ENCODE data around the gene MINDY4. TPM values are rescaled to one million over a fixed set of nuclear protein-coding genes. Genes with fewer than 3 reads are reported as not detected.
"Not testable (repeated sequence)": the region's sequence is repeated elsewhere in the genome, so short reads cannot be mapped to it uniquely, and the experiment has no call there.

Gene MINDY4
- total and polyA plus RNA-seq, 4 donors, result 7.2 to 13.8 (median 9.1) TPM

GRCh38 chr7:30799206-30799975 lies 28.2 kb downstream of the MINDY4 start:
- 85% methylated on average over 2 of the region's 2 CpGs for WGBS (ENCODE audit: insufficient coverage)
- no peak for DNase-seq (ENCODE audit: low read depth in 4 of 6, low spot score in 6 of 6)

GRCh38 chr7:30799976-30800661 lies 28.9 kb downstream of the MINDY4 start:
- Histone ChIP-seq H3K4me3 (ENCODE audit: low read depth, low read length) (no peak overlapping the region), H3K9me3 (ENCODE audit: control insufficient read depth, insufficient read depth, low read length) (no peaks in the 10 kb centered on the region), H3K27me3 (ENCODE audit: control insufficient read depth, insufficient read depth, low read length) (no peaks in the 10 kb centered on the region), H3K4me1 (ENCODE audit: control insufficient read depth, insufficient read depth, low read length) (peaks cover 16% of the 10 kb centered on the region), H3K36me3 (ENCODE audit: control insufficient read depth, insufficient read depth, low read length) (peaks cover 5% of the 10 kb centered on the region), H3K27ac (ENCODE audit: low read depth, low read length) (no peak overlapping the region)
- DNase-seq (ENCODE audit: low read depth in 4 of 6, low spot score in 6 of 6), result no peak
- WGBS (ENCODE audit: insufficient coverage), result 94% methylated on average over 5 of the region's 5 CpGs

More at GRCh38 chr7:30799206-30799975, 28.2 kb downstream of the MINDY4 start:
- Histone ChIP-seq H3K27ac (ENCODE audit: low read depth, low read length) (no peak overlapping the region), H3K27me3 (ENCODE audit: control insufficient read depth, insufficient read depth, low read length) (no peaks in the 10 kb centered on the region), H3K4me1 (ENCODE audit: control insufficient read depth, insufficient read depth, low read length) (peaks cover 11% of the 10 kb centered on the region), H3K9me3 (ENCODE audit: control insufficient read depth, insufficient read depth, low read length) (no peaks in the 10 kb centered on the region), H3K4me3 (ENCODE audit: low read depth, low read length) (no peak overlapping the region), H3K36me3 (ENCODE audit: control insufficient read depth, insufficient read depth, low read length) (peaks cover 5% of the 10 kb centered on the region)

DNA sequence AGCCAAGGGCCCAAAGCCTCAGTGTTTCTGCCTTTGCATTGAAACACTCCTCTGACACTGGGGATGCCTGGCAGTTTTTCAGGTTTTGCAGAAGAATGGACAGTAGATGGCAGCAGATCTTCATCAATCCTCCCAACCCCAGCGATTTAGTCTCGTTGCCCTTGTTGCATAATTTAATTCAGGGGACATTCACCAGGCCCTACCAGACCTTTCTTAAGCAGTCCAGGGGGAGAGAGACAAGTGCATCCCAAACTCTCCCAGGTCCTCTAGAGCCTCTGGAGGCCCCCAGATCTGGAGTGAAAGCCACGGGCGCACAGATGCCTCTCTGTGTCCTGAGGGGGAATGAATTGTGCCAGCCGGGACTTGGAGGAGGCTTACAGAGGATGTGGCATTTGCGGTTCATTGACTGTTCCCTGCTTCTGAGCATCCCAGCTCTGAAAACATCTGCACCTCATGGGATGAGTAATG lies 29.6 kb downstream of the MINDY4 start:
- H3K27me3 ChIP-seq (ENCODE audit: control insufficient read depth, insufficient read depth, low read length), result peaks cover 2% of the 10 kb centered on the region
- H3K9me3 ChIP-seq (ENCODE audit: control insufficient read depth, insufficient read depth, low read length), result no peaks in the 10 kb centered on the region
- WGBS (ENCODE audit: insufficient coverage), result 13% methylated on average over 5 of the region's 6 CpGs
- DNase-seq (ENCODE audit: low read depth in 4 of 6, low spot score in 6 of 6), result peak; percentile 73 to 96 (median 81)
- no peak overlapping the region for H3K4me3 ChIP-seq (ENCODE audit: low read depth, low read length)
- peaks cover 5% of the 10 kb centered on the region for H3K36me3 ChIP-seq (ENCODE audit: control insufficient read depth, insufficient read depth, low read length)
- peaks cover 23% of the 10 kb centered on the region for H3K4me1 ChIP-seq (ENCODE audit: control insufficient read depth, insufficient read depth, low read length)
- H3K27ac ChIP-seq (ENCODE audit: low read depth, low read length), result no peak overlapping the region

DNA sequence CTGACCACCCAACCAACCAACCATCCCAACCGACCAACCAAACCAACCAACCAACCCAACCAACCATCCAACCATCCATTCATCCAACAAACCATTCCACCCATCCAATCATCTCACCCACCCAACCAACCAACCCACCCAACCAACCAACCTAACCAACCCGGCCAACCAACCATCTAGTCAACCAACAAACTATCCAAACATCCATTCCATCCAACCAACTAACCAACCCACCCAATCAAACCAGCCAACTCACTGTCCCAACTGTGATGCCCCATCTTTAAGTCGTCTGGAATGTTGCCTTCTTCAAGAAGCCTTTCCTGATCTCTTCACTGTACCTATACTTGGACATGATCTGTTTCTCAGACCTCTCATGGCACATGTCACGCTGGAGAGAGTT lies 31.6 kb downstream of the MINDY4 start:
- Histone ChIP-seq H3K36me3 (ENCODE audit: control insufficient read depth, insufficient read depth, low read length) (peaks cover 5% of the 10 kb centered on the region), H3K4me1 (ENCODE audit: control insufficient read depth, insufficient read depth, low read length) (peaks cover 27% of the 10 kb centered on the region), H3K27ac (ENCODE audit: low read depth, low read length) (no peak overlapping the region), H3K9me3 (ENCODE audit: control insufficient read depth, insufficient read depth, low read length) (no peaks in the 10 kb centered on the region), H3K4me3 (ENCODE audit: low read depth, low read length) (no peak overlapping the region), H3K27me3 (ENCODE audit: control insufficient read depth, insufficient read depth, low read length) (peaks cover 2% of the 10 kb centered on the region)
- no peak for DNase-seq (ENCODE audit: low read depth in 4 of 6, low spot score in 6 of 6)
- 89% methylated on average over 3 of the region's 4 CpGs for WGBS (ENCODE audit: insufficient coverage)

DNA sequence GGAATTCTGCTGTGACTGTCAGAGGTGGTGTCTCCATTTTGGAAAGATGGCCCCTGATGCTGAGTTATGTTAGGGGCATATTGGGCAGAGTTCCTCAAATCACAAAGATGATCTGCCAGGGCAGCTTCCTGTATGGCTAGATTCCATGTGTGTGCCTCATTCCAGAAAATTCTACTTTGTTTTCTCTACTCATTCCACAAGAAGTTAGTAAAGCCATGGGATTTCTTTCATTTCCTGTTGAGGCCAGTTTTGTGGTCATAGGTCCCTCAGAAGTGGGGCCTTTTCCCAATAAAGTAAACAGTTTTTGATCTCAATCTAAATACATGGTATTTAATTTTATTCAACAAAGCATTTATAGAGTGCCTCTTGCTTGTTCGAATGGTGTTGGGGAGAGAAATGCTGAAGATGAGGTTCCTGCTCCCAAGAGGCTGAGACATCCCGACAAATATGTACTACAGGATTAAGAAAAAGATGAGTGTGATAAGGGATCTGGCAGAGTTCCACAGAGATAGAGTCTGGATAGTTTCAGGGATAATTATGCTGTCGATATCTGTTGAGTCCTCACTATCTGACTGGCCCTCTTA lies 33.0 kb downstream of the MINDY4 start:
- Histone ChIP-seq H3K36me3 (ENCODE audit: control insufficient read depth, insufficient read depth, low read length) (peaks cover 5% of the 10 kb centered on the region), H3K27me3 (ENCODE audit: control insufficient read depth, insufficient read depth, low read length) (peaks cover 2% of the 10 kb centered on the region), H3K27ac (ENCODE audit: low read depth, low read length) (no peak overlapping the region), H3K4me1 (ENCODE audit: control insufficient read depth, insufficient read depth, low read length) (peaks cover 27% of the 10 kb centered on the region), H3K4me3 (ENCODE audit: low read depth, low read length) (no peak overlapping the region), H3K9me3 (ENCODE audit: control insufficient read depth, insufficient read depth, low read length) (no peaks in the 10 kb centered on the region)
- no peak for DNase-seq (ENCODE audit: low read depth in 4 of 6, low spot score in 6 of 6)
- 80% methylated on average over 1 of the region's 3 CpGs for WGBS (ENCODE audit: insufficient coverage)

GRCh38 chr7:30805081-30805691 lies 34.0 kb downstream of the MINDY4 start:
- no peak for DNase-seq (ENCODE audit: low read depth in 4 of 6, low spot score in 6 of 6)
- peaks cover 2% of the 10 kb centered on the region for H3K36me3 ChIP-seq (ENCODE audit: control insufficient read depth, insufficient read depth, low read length)
- WGBS (ENCODE audit: insufficient coverage), result 93% methylated on average over 9 of the region's 9 CpGs
- H3K27me3 ChIP-seq (ENCODE audit: control insufficient read depth, insufficient read depth, low read length), result peaks cover 2% of the 10 kb centered on the region
- no peak overlapping the region for H3K4me3 ChIP-seq (ENCODE audit: low read depth, low read length)
- H3K4me1 ChIP-seq (ENCODE audit: control insufficient read depth, insufficient read depth, low read length), result peaks cover 27% of the 10 kb centered on the region
- H3K27ac ChIP-seq (ENCODE audit: low read depth, low read length), result peak overlapping the region; percentile 84
- H3K9me3 ChIP-seq (ENCODE audit: control insufficient read depth, insufficient read depth, low read length), result no peaks in the 10 kb centered on the region

- Histone ChIP-seq H3K4me1 (ENCODE audit: control insufficient read depth, insufficient read depth, low read length) (peaks cover 20% of the 10 kb centered on the region), H3K36me3 (ENCODE audit: control insufficient read depth, insufficient read depth, low read length) (peaks cover 2% of the 10 kb centered on the region), H3K27me3 (ENCODE audit: control insufficient read depth, insufficient read depth, low read length) (peaks cover 2% of the 10 kb centered on the region), H3K27ac (ENCODE audit: low read depth, low read length) (peak overlapping the region; percentile 84), H3K4me3 (ENCODE audit: low read depth, low read length) (no peak overlapping the region), H3K9me3 (ENCODE audit: control insufficient read depth, insufficient read depth, low read length) (no peaks in the 10 kb centered on the region)
- WGBS (ENCODE audit: insufficient coverage), result 51% methylated on average over 5 of the region's 6 CpGs
- peak in 1 of 6 donors; percentile 12 for DNase-seq (ENCODE audit: low read depth in 4 of 6, low spot score in 6 of 6)
Measured at GRCh38 chr7:30805931-30806330, 34.7 kb downstream of the MINDY4 start.

- not testable (repeated sequence) for H3K4me3 ChIP-seq (ENCODE audit: low read depth, low read length); H3K27me3 ChIP-seq (ENCODE audit: control insufficient read depth, insufficient read depth, low read length); H3K36me3 ChIP-seq (ENCODE audit: control insufficient read depth, insufficient read depth, low read length); DNase-seq (ENCODE audit: low read depth in 4 of 6, low spot score in 6 of 6); H3K27ac ChIP-seq (ENCODE audit: low read depth, low read length); H3K9me3 ChIP-seq (ENCODE audit: control insufficient read depth, insufficient read depth, low read length)
- no CpG with 5 or more reads among the region's 8 CpGs for WGBS (ENCODE audit: insufficient coverage)
- peaks cover 16% of the 10 kb centered on the region for H3K4me1 ChIP-seq (ENCODE audit: control insufficient read depth, insufficient read depth, low read length)
Measured at GRCh38 chr7:30807477-30807876, 36.3 kb downstream of the MINDY4 start.

- not testable (repeated sequence) for H3K36me3 ChIP-seq (ENCODE audit: control insufficient read depth, insufficient read depth, low read length); H3K9me3 ChIP-seq (ENCODE audit: control insufficient read depth, insufficient read depth, low read length); H3K4me3 ChIP-seq (ENCODE audit: low read depth, low read length); DNase-seq (ENCODE audit: low read depth in 4 of 6, low spot score in 6 of 6); H3K27ac ChIP-seq (ENCODE audit: low read depth, low read length); H3K27me3 ChIP-seq (ENCODE audit: control insufficient read depth, insufficient read depth, low read length)
- WGBS (ENCODE audit: insufficient coverage), result 96% methylated on average over 13 of the region's 13 CpGs
- H3K4me1 ChIP-seq (ENCODE audit: control insufficient read depth, insufficient read depth, low read length), result peaks cover 16% of the 10 kb centered on the region
Measured at GRCh38 chr7:30807941-30808340, 36.7 kb downstream of the MINDY4 start.

Data from spinal cord (tissue), 10 donors.